ENCODE results near the gene C8A.

The C8A gene

GRCh38 chr1:56831871-56832693 lies 22.5 kb upstream of the C8A start:
- no peak overlapping the region for H3K4me3 ChIP-seq (ENCODE audit: low read length in 2 of 2)
- H2AFZ ChIP-seq (ENCODE audit: low read length), result no peak overlapping the region
- H2BK15ac ChIP-seq (ENCODE audit: low read length), result no peak overlapping the region
- no peak overlapping the region for H2BK12ac ChIP-seq (ENCODE audit: low read length)
- no peak overlapping the region for H3K4ac ChIP-seq (ENCODE audit: low read length)
- no peak overlapping the region for H3K14ac ChIP-seq (ENCODE audit: low read length)
- no peak overlapping the region for H2BK5ac ChIP-seq (ENCODE audit: low read length)
- H3K9me3 ChIP-seq (replicated peaks in 1 of 2; ENCODE audit: control insufficient read depth in 2 of 2, insufficient read depth in 1 of 2, low read depth in 1 of 2, low read length in 2 of 2), result no peaks in the 10 kb centered on the region
- no peak overlapping the region for H3K27ac ChIP-seq (replicated peaks; ENCODE audit: low read length)
- H2BK120ac ChIP-seq (ENCODE audit: low read depth, low read length), result no peak overlapping the region
- no peaks in the 10 kb centered on the region for H3K36me3 ChIP-seq (replicated peaks in 1 of 2; ENCODE audit: control insufficient read depth in 2 of 2, insufficient read depth in 2 of 2, low read length in 2 of 2)
- H2AK5ac ChIP-seq (ENCODE audit: low read depth, low read length), result no peak overlapping the region
- no peak overlapping the region for H3K9ac ChIP-seq (ENCODE audit: low read depth, low read length, poor library complexity)
- DNase-seq (ENCODE audit: low spot score), result peak; percentile 75
- peaks cover 0 to 4% (median 0%) of the 10 kb centered on the region in 3 experiments for H3K27me3 ChIP-seq (ENCODE audit: control insufficient read depth in 3 of 3, insufficient read depth in 3 of 3, low read depth in 1 of 3, low read length in 3 of 3)
- H3K18ac ChIP-seq (ENCODE audit: low read length), result no peak overlapping the region
- H3K23ac ChIP-seq (ENCODE audit: low read depth, low read length, poor library complexity), result no peak overlapping the region
- H4K91ac ChIP-seq (ENCODE audit: low read depth, low read length, poor library complexity), result no peak overlapping the region
- H3K4me1 ChIP-seq (ENCODE audit: control insufficient read depth in 2 of 2, insufficient read depth in 1 of 2, low read depth in 1 of 2, low read length in 2 of 2), result peaks cover 0 to 1% of the 10 kb centered on the region in 2 donors
- no peak overlapping the region for H3K4me2 ChIP-seq (ENCODE audit: insufficient read depth, low read length, poor library complexity, severe bottlenecking)
- H4K8ac ChIP-seq (ENCODE audit: low read depth, low read length), result no peak overlapping the region
- no peaks in the 10 kb centered on the region for H3K79me1 ChIP-seq (ENCODE audit: low read depth, low read length)
- no CpG with 5 or more reads among the region's 8 CpGs for WGBS, 2 donors (ENCODE audit: extremely low coverage in 2 of 2, insufficient read length in 2 of 2, insufficient replicate concordance in 1 of 2)

GRCh38 chr1:56833088-56833487 lies 21.5 kb upstream of the C8A start:
- Histone ChIP-seq H3K9me3 (replicated peaks in 1 of 2; ENCODE audit: control insufficient read depth in 2 of 2, insufficient read depth in 1 of 2, low read depth in 1 of 2, low read length in 2 of 2) (no peaks in the 10 kb centered on the region), H2BK120ac (ENCODE audit: low read depth, low read length) (no peak overlapping the region), H2BK5ac (ENCODE audit: low read length) (no peak overlapping the region), H3K18ac (ENCODE audit: low read length) (no peak overlapping the region), H3K36me3 (replicated peaks in 1 of 2; ENCODE audit: control insufficient read depth in 2 of 2, insufficient read depth in 2 of 2, low read length in 2 of 2) (no peaks in the 10 kb centered on the region), H4K8ac (ENCODE audit: low read depth, low read length) (no peak overlapping the region), H2AK5ac (ENCODE audit: low read depth, low read length) (no peak overlapping the region), H3K4me2 (ENCODE audit: insufficient read depth, low read length, poor library complexity, severe bottlenecking) (no peak overlapping the region), H3K27me3 (ENCODE audit: control insufficient read depth in 3 of 3, insufficient read depth in 3 of 3, low read depth in 1 of 3, low read length in 3 of 3) (peaks cover 0 to 4% (median 0%) of the 10 kb centered on the region in 3 experiments), H3K4me3 (ENCODE audit: low read length in 2 of 2) (no peak overlapping the region), H2BK12ac (ENCODE audit: low read length) (no peak overlapping the region), H3K4me1 (ENCODE audit: control insufficient read depth in 2 of 2, insufficient read depth in 1 of 2, low read depth in 1 of 2, low read length in 2 of 2) (peaks cover 0 to 6% of the 10 kb centered on the region in 2 donors), H3K9ac (ENCODE audit: low read depth, low read length, poor library complexity) (no peak overlapping the region), H3K27ac (replicated peaks; ENCODE audit: low read length) (no peak overlapping the region), H4K91ac (ENCODE audit: low read depth, low read length, poor library complexity) (no peak overlapping the region), H3K79me1 (ENCODE audit: low read depth, low read length) (no peaks in the 10 kb centered on the region), H3K4ac (ENCODE audit: low read length) (no peak overlapping the region), H2BK15ac (ENCODE audit: low read length) (no peak overlapping the region), H3K23ac (ENCODE audit: low read depth, low read length, poor library complexity) (no peak overlapping the region), H2AFZ (ENCODE audit: low read length) (no peak overlapping the region), H3K14ac (ENCODE audit: low read length) (no peak overlapping the region)
- no CpG with 5 or more reads among the region's 4 CpGs for WGBS, 2 donors (ENCODE audit: extremely low coverage in 2 of 2, insufficient read length in 2 of 2, insufficient replicate concordance in 1 of 2)
- DNase-seq (ENCODE audit: low spot score), result no peak

GRCh38 chr1:56834137-56834900 lies 20.3 kb upstream of the C8A start:
- no peak overlapping the region for H3K4me2 ChIP-seq (ENCODE audit: insufficient read depth, low read length, poor library complexity, severe bottlenecking)
- H4K91ac ChIP-seq (ENCODE audit: low read depth, low read length, poor library complexity), result no peak overlapping the region
- no CpG with 5 or more reads among the region's 5 CpGs for WGBS, 2 donors (ENCODE audit: extremely low coverage in 2 of 2, insufficient read length in 2 of 2, insufficient replicate concordance in 1 of 2)

GRCh38 chr1:56835657-56836056 lies 18.9 kb upstream of the C8A start:
- no peak overlapping the region for H3K14ac ChIP-seq (ENCODE audit: low read length)
- no peak overlapping the region for H2AK5ac ChIP-seq (ENCODE audit: low read depth, low read length)
- no peak overlapping the region for H2BK12ac ChIP-seq (ENCODE audit: low read length)
- H3K79me1 ChIP-seq (ENCODE audit: low read depth, low read length), result no peaks in the 10 kb centered on the region
- DNase-seq (ENCODE audit: low spot score), result no peak
- no peak overlapping the region for H2BK5ac ChIP-seq (ENCODE audit: low read length)
- peaks cover 0 to 6% of the 10 kb centered on the region in 2 donors for H3K4me1 ChIP-seq (ENCODE audit: control insufficient read depth in 2 of 2, insufficient read depth in 1 of 2, low read depth in 1 of 2, low read length in 2 of 2)
- no peak overlapping the region for H3K4me3 ChIP-seq (ENCODE audit: low read length in 2 of 2)
- peak overlapping the region; percentile 33 for H3K18ac ChIP-seq (ENCODE audit: low read length)
- H3K27ac ChIP-seq (replicated peaks; ENCODE audit: low read length), result no peak overlapping the region
- no peak overlapping the region for H2BK15ac ChIP-seq (ENCODE audit: low read length)
- H2BK120ac ChIP-seq (ENCODE audit: low read depth, low read length), result no peak overlapping the region
- no peak overlapping the region for H4K8ac ChIP-seq (ENCODE audit: low read depth, low read length)
- H4K91ac ChIP-seq (ENCODE audit: low read depth, low read length, poor library complexity), result no peak overlapping the region
- H3K9me3 ChIP-seq (replicated peaks in 1 of 2; ENCODE audit: control insufficient read depth in 2 of 2, insufficient read depth in 1 of 2, low read depth in 1 of 2, low read length in 2 of 2), result peaks cover 0 to 4% of the 10 kb centered on the region in 2 donors
- no peak overlapping the region for H3K23ac ChIP-seq (ENCODE audit: low read depth, low read length, poor library complexity)
- no peaks in the 10 kb centered on the region for H3K27me3 ChIP-seq (ENCODE audit: control insufficient read depth in 3 of 3, insufficient read depth in 3 of 3, low read depth in 1 of 3, low read length in 3 of 3)
- H2AFZ ChIP-seq (ENCODE audit: low read length), result no peak overlapping the region
- H3K4me2 ChIP-seq (ENCODE audit: insufficient read depth, low read length, poor library complexity, severe bottlenecking), result no peak overlapping the region
- H3K9ac ChIP-seq (ENCODE audit: low read depth, low read length, poor library complexity), result no peak overlapping the region
- no CpG with 5 or more reads among the region's 5 CpGs for WGBS, 2 donors (ENCODE audit: extremely low coverage in 2 of 2, insufficient read length in 2 of 2, insufficient replicate concordance in 1 of 2)
- no peaks in the 10 kb centered on the region for H3K36me3 ChIP-seq (replicated peaks in 1 of 2; ENCODE audit: control insufficient read depth in 2 of 2, insufficient read depth in 2 of 2, low read length in 2 of 2)
- no peak overlapping the region for H3K4ac ChIP-seq (ENCODE audit: low read length)

More at GRCh38 chr1:56834137-56834900, 20.3 kb upstream of the C8A start:
- Histone ChIP-seq H2BK120ac (ENCODE audit: low read depth, low read length) (no peak overlapping the region), H3K27me3 (ENCODE audit: control insufficient read depth in 3 of 3, insufficient read depth in 3 of 3, low read depth in 1 of 3, low read length in 3 of 3) (no peaks in the 10 kb centered on the region), H4K8ac (ENCODE audit: low read depth, low read length) (no peak overlapping the region), H3K23ac (ENCODE audit: low read depth, low read length, poor library complexity) (no peak overlapping the region), H3K18ac (ENCODE audit: low read length) (peak overlapping the region; percentile 62), H3K4ac (ENCODE audit: low read length) (no peak overlapping the region), H2AK5ac (ENCODE audit: low read depth, low read length) (peak overlapping the region; percentile 76), H3K79me1 (ENCODE audit: low read depth, low read length) (no peaks in the 10 kb centered on the region), H3K36me3 (replicated peaks in 1 of 2; ENCODE audit: control insufficient read depth in 2 of 2, insufficient read depth in 2 of 2, low read length in 2 of 2) (no peaks in the 10 kb centered on the region), H2BK15ac (ENCODE audit: low read length) (peak overlapping the region; percentile 22), H3K9me3 (replicated peaks in 1 of 2; ENCODE audit: control insufficient read depth in 2 of 2, insufficient read depth in 1 of 2, low read depth in 1 of 2, low read length in 2 of 2) (peaks cover 0 to 4% of the 10 kb centered on the region in 2 donors), H2BK12ac (ENCODE audit: low read length) (peak overlapping the region; percentile 18), H2BK5ac (ENCODE audit: low read length) (no peak overlapping the region), H3K4me3 (ENCODE audit: low read length in 2 of 2) (no peak overlapping the region), H3K27ac (replicated peaks; ENCODE audit: low read length) (no peak overlapping the region), H3K4me1 (ENCODE audit: control insufficient read depth in 2 of 2, insufficient read depth in 1 of 2, low read depth in 1 of 2, low read length in 2 of 2) (peaks cover 0 to 6% of the 10 kb centered on the region in 2 donors), H2AFZ (ENCODE audit: low read length) (no peak overlapping the region), H3K14ac (ENCODE audit: low read length) (no peak overlapping the region), H3K9ac (ENCODE audit: low read depth, low read length, poor library complexity) (no peak overlapping the region)
- no peak for DNase-seq (ENCODE audit: low spot score)

Data from neuronal stem cell (in vitro differentiated cells).